Keratinocyte (primary cell): ENCODE data around the gene SLC2A4. TPM values are rescaled to one million over a fixed set of nuclear protein-coding genes. Genes with fewer than 3 reads are reported as not detected.

Experiments used
- DNase-seq: peaks from one replicate; pipeline ENCODE4 v3.0.0-alpha.2; 2011; ENCODE audit warnings: low read depth, missing footprints, low spot score
- FAIRE-seq: peaks from 2 replicates; lab custom pipeline; 2011; peaks lifted over from hg19 to GRCh38; lab: Jason Lieb, UNC
- H2AFZ ChIP-seq: 2 replicates; pipeline ENCODE4 v1.6.0; 2012; ENCODE audit warnings: low read length, control low read depth, inconsistent platforms; ENCODE audit not compliant: control insufficient read depth
- H3K27ac ChIP-seq: 2 replicates; pipeline ENCODE4 v1.5.1; 2011; ENCODE audit warnings: low read length; ENCODE audit not compliant: control insufficient read depth, insufficient read depth
- H3K27me3 ChIP-seq: 3 replicates; pipeline ENCODE4 v1.6.0; 2011; ENCODE audit warnings: low read length; ENCODE audit not compliant: control insufficient read depth, insufficient read depth; ENCODE audit errors: extremely low read depth
- H3K36me3 ChIP-seq, 2 experiments: 2 replicates in 1 of 2; 3 replicates in 1 of 2; pipeline ENCODE4 v1.5.1; 2011; ENCODE audit warnings: low read length in 2 of 2, mild to moderate bottlenecking in 1 of 2; ENCODE audit not compliant: control insufficient read depth in 2 of 2, insufficient read depth in 2 of 2; ENCODE audit errors: extremely low read depth in 1 of 2
- H3K4me1 ChIP-seq: 3 replicates; pipeline ENCODE4 v1.5.1; 2011; ENCODE audit warnings: low read length; ENCODE audit not compliant: control insufficient read depth, insufficient read depth; ENCODE audit errors: extremely low read depth
- H3K4me2 ChIP-seq: 3 replicates; pipeline ENCODE4 v1.6.0; 2011; ENCODE audit warnings: low read depth, low read length; ENCODE audit not compliant: control insufficient read depth, insufficient read depth; ENCODE audit errors: extremely low read depth
- H3K4me3 ChIP-seq, 3 experiments: fragments of 200-600 bp in 1 of 3; sonication (generic) in 1 of 3; 2 replicates in 2 of 3; 3 replicates in 1 of 3; pipeline ENCODE4 v1.5.1; 2011 to 2016; ENCODE audit warnings: low read length in 3 of 3, mild to moderate bottlenecking in 3 of 3, control low read depth in 2 of 3, inconsistent platforms in 1 of 3, low read depth in 1 of 3, mixed read lengths in 1 of 3, mixed run types in 1 of 3, moderate library complexity in 1 of 3; ENCODE audit not compliant: control insufficient read depth in 2 of 3, insufficient read depth in 2 of 3; ENCODE audit errors: extremely low read depth in 1 of 3
- H3K79me2 ChIP-seq: 2 replicates; pipeline ENCODE4 v1.6.0; 2012; ENCODE audit warnings: low read length; ENCODE audit not compliant: control insufficient read depth, insufficient read depth
- H3K9ac ChIP-seq: 3 replicates; pipeline ENCODE4 v1.6.0; 2011; ENCODE audit warnings: low read length; ENCODE audit not compliant: control insufficient read depth, insufficient read depth; ENCODE audit errors: extremely low read depth
- H3K9me1 ChIP-seq: 3 replicates; pipeline ENCODE4 v1.6.0; 2011; ENCODE audit warnings: low read length; ENCODE audit not compliant: control insufficient read depth, insufficient read depth; ENCODE audit errors: extremely low read depth
- H3K9me3 ChIP-seq: 2 replicates; pipeline ENCODE4 v1.5.1; 2012; ENCODE audit warnings: low read depth, low read length; ENCODE audit not compliant: control insufficient read depth
- H4K20me1 ChIP-seq: 3 replicates; pipeline ENCODE4 v1.6.0; 2011; ENCODE audit warnings: low read length; ENCODE audit not compliant: control insufficient read depth, insufficient read depth; ENCODE audit errors: extremely low read depth
- EZH2 ChIP-seq: IDR thresholded peaks from one replicate; pipeline ENCODE4 v1.6.1; 2012; ENCODE audit warnings: inconsistent platforms, mild to moderate bottlenecking, low read length, moderate library complexity
- dilution Hi-C: fragments of 300-500 bp; cut with MboI; formaldehyde crosslinking; loops from one replicate; pipeline ENCODE4 v1.7.0; 2020; ENCODE audit warnings: low sequenced_read_pairs; ENCODE audit not compliant: extremely low pct_ligation_motif_present
- polyA plus RNA-seq, 5 experiments: library from polyadenylated mRNA; depleted of rRNA in 3 of 5; stranded (reverse) in 3 of 5; stranded (forward) in 1 of 5; unstranded in 1 of 5; fragments of >200 nt; gene quantifications; 1 replicate in 1 of 5; 2 replicates in 3 of 5; 3 replicates in 1 of 5; pipeline versions ENCODE4 v1.2.1 to v1.2.3, GENCODE V29; 2011 to 2012; ENCODE audit warnings: missing spikeins in 2 of 5, low read depth in 1 of 5, low replicate concordance in 1 of 5
- TF ChIP-seq, protein P1 (sequence below), 3 experiments: IDR thresholded peaks in 1 of 3; conservative IDR thresholded peaks in 1 of 3; optimal IDR thresholded peaks in 1 of 3; 2 replicates in 2 of 3; 3 replicates in 1 of 3; pipeline versions ENCODE3 to v1.5.1; 2011; ENCODE audit warnings: low read length in 3 of 3, mild to moderate bottlenecking in 3 of 3, moderate library complexity in 2 of 3, control low read depth in 1 of 3, inconsistent platforms in 1 of 3; ENCODE audit not compliant: insufficient read depth in 2 of 3; ENCODE audit errors: extremely low read depth in 1 of 3

The SLC2A4 gene
- polyA plus RNA-seq, 1 donor (not counting 4 experiments of a cell fraction or from before 2014, with no cell fraction given): not detected

- dilution Hi-C loops: no loop called here
Observed at GRCh38 chr17:7314719-7315569, 33.4 kb downstream of the SLC2A4 start, which contains the start of gene GPS2. GPS2 (minus strand) TSS chr17:7315360; CDS start chr17:7315052, 308 bp downstream.

GRCh38 chr17:7315570-7316235 lies 34.2 kb downstream of the SLC2A4 start:
- Histone ChIP-seq H2AFZ (peak overlapping the region; percentile 12), H3K79me2 (peaks cover 30% of the 10 kb centered on the region), H3K27me3 (no peaks in the 10 kb centered on the region), H3K27ac (peak overlapping the region; percentile 53), H3K9me1 (peaks cover 8% of the 10 kb centered on the region), H3K9me3 (no peaks in the 10 kb centered on the region), H3K4me1 (peaks cover 29% of the 10 kb centered on the region), H3K4me3 (peak overlapping the region; percentile 73 to 92 (median 79)), H4K20me1 (peaks cover 27% of the 10 kb centered on the region), H3K9ac (peak overlapping the region; percentile 77), H3K36me3 (peaks cover 34 to 63% of the 10 kb centered on the region in 2 experiments), H3K4me2 (peak overlapping the region; percentile 88)
- FAIRE-seq (no peak), DNase-seq (no peak)
- TF ChIP-seq, protein P1, sequence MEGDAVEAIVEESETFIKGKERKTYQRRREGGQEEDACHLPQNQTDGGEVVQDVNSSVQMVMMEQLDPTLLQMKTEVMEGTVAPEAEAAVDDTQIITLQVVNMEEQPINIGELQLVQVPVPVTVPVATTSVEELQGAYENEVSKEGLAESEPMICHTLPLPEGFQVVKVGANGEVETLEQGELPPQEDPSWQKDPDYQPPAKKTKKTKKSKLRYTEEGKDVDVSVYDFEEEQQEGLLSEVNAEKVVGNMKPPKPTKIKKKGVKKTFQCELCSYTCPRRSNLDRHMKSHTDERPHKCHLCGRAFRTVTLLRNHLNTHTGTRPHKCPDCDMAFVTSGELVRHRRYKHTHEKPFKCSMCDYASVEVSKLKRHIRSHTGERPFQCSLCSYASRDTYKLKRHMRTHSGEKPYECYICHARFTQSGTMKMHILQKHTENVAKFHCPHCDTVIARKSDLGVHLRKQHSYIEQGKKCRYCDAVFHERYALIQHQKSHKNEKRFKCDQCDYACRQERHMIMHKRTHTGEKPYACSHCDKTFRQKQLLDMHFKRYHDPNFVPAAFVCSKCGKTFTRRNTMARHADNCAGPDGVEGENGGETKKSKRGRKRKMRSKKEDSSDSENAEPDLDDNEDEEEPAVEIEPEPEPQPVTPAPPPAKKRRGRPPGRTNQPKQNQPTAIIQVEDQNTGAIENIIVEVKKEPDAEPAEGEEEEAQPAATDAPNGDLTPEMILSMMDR (optimal IDR thresholded peaks at IDR 0.05 in 1 of 3, IDR thresholded peaks at IDR 0.05 in 1 of 3, conservative IDR thresholded peaks at IDR 0.05 in 1 of 3; ENCODE audit: extremely low read depth in 1 of 3, insufficient read depth in 2 of 3, low read length in 3 of 3): no peak
- no peak for TF ChIP-seq EZH2
- dilution Hi-C loops: no loop called here

More at GRCh38 chr17:7314719-7315569, 33.4 kb downstream of the SLC2A4 start, which contains the start of gene GPS2:
- peak within 1 kb of the TSS; percentile 12 for H2AFZ ChIP-seq
- TF ChIP-seq EZH2: no peak
- TF ChIP-seq, protein P1 (optimal IDR thresholded peaks at IDR 0.05 in 1 of 3, IDR thresholded peaks at IDR 0.05 in 1 of 3, conservative IDR thresholded peaks at IDR 0.05 in 1 of 3; ENCODE audit: extremely low read depth in 1 of 3, insufficient read depth in 2 of 3, low read length in 3 of 3): no peak
- peak within 1 kb of the TSS; percentile 88 for H3K4me2 ChIP-seq
- peaks cover 36% of the 10 kb centered on the region for H3K4me1 ChIP-seq
- FAIRE-seq: peak; percentile 9
- H3K9ac ChIP-seq: peak within 1 kb of the TSS; percentile 77
- peaks cover 8% of the 10 kb centered on the region for H3K9me1 ChIP-seq
- H3K27me3 ChIP-seq: no peaks in the 10 kb centered on the region
- peak within 1 kb of the TSS; percentile 73 to 92 (median 79) for H3K4me3 ChIP-seq
- peaks cover 37 to 64% of the 10 kb centered on the region in 2 experiments for H3K36me3 ChIP-seq
- DNase-seq: no peak
- H3K27ac ChIP-seq: peak within 1 kb of the TSS; percentile 53
- H3K79me2 ChIP-seq: peaks cover 37% of the 10 kb centered on the region
- H3K9me3 ChIP-seq: no peaks in the 10 kb centered on the region
- peaks cover 34% of the 10 kb centered on the region for H4K20me1 ChIP-seq
